ENCODE results near the gene ESD.

Gene ESD

DNA sequence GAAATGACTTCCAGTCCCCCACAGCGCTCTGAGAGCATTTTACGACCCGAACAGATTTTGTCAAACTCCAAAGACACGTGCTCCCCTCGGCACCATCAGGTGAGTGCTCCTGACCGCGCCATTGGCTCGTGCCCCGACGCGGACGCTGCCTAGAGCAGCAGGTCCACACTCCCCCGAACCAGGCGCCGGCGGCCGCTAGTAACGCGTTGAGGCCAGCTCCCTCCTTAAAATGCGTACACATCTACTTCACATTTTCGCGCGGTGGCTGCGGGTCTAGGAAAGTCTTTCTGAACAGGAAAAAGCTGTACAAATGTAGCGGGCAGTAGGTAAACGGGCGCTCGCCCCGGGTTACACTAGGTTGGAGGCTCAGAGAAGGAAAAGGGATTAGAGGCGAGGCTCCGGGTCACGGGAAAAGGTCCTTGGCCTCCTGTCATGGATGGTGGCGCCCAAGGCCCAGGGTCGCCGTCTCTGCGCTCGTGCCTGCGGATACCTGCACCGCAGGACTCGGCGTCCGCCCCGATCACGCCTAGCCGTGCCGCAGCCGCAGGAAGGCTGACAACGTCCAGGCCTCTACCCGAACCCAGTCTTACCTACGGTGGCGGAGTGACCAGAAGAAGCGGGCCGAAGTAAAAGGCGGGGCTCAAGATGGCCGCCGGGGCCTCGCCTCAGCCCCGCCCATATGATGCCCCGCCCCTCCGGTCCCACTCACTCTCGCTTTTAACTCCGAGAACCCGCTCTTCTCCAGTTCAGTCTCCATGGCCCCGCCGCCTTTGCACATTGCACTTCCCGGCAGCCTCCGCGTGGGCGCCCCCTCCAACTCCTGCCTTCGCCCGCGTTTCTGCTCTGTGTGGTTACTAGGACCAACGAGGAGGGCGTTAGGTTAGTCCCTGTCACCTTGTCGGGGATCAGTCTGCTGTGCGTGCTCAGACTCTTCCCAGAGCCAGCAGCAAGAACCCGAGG lies at the start of gene ESD:
ESD (minus strand) TSS at position 647 of the 960 bp plus-strand sequence. CDS start 5,748 bp downstream, outside the sequence.
- H3K27ac ChIP-seq, result peak within 1 kb of the TSS; percentile 85
- TF ChIP-seq, protein P1, sequence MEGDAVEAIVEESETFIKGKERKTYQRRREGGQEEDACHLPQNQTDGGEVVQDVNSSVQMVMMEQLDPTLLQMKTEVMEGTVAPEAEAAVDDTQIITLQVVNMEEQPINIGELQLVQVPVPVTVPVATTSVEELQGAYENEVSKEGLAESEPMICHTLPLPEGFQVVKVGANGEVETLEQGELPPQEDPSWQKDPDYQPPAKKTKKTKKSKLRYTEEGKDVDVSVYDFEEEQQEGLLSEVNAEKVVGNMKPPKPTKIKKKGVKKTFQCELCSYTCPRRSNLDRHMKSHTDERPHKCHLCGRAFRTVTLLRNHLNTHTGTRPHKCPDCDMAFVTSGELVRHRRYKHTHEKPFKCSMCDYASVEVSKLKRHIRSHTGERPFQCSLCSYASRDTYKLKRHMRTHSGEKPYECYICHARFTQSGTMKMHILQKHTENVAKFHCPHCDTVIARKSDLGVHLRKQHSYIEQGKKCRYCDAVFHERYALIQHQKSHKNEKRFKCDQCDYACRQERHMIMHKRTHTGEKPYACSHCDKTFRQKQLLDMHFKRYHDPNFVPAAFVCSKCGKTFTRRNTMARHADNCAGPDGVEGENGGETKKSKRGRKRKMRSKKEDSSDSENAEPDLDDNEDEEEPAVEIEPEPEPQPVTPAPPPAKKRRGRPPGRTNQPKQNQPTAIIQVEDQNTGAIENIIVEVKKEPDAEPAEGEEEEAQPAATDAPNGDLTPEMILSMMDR (conservative IDR thresholded peaks at IDR 0.05; ENCODE audit: low read depth), result no peak
- ChIA-PET POLR2A (ENCODE audit: low non-redundant PET) (no interaction called here), CTCF (interaction anchor here (0.6 kb wide), 1 partner anchor 858 kb away, joined by 4 read pairs; no protein-coding TSS in a partner anchor)
- peak; percentile 88 for DNase-seq (ENCODE audit: low spot score)

GRCh38 chr13:46846726-46847125 lies 49.8 kb upstream of the ESD start:
- ChIA-PET CTCF (interaction anchor here (0.6 kb wide), 1 partner anchor 1377 kb away, joined by 4 read pairs; no protein-coding TSS in a partner anchor), POLR2A (ENCODE audit: low non-redundant PET) (no interaction called here)
- DNase-seq (ENCODE audit: low spot score), result no peak
- H3K27ac ChIP-seq, result no peak overlapping the region
- TF ChIP-seq, protein P1 (conservative IDR thresholded peaks at IDR 0.05; ENCODE audit: low read depth), result no peak

- CTCF ChIA-PET, result no interaction called here
- POLR2A ChIA-PET (ENCODE audit: low non-redundant PET), result no interaction called here
- H3K27ac ChIP-seq, result no peak overlapping the region
- TF ChIP-seq, protein P1 (conservative IDR thresholded peaks at IDR 0.05; ENCODE audit: low read depth), result no peak
- no peak for DNase-seq (ENCODE audit: low spot score)
Measured at GRCh38 chr13:46845146-46845545, 48.2 kb upstream of the ESD start.

- no peak for DNase-seq (ENCODE audit: low spot score)
- ChIA-PET POLR2A (ENCODE audit: low non-redundant PET) (no interaction called here), CTCF (no interaction called here)
- H3K27ac ChIP-seq, result no peak overlapping the region
- TF ChIP-seq, protein P1 (conservative IDR thresholded peaks at IDR 0.05; ENCODE audit: low read depth), result no peak
Measured at GRCh38 chr13:46844431-46844830, 47.5 kb upstream of the ESD start.

GRCh38 chr13:46839399-46839798 lies 42.4 kb upstream of the ESD start:
- POLR2A ChIA-PET (ENCODE audit: low non-redundant PET), result no interaction called here
- TF ChIP-seq, protein P1 (conservative IDR thresholded peaks at IDR 0.05; ENCODE audit: low read depth), result no peak
- CTCF ChIA-PET, result interaction anchor here (0.6 kb wide), 1 partner anchor 424 kb away, joined by 3 read pairs; no protein-coding TSS in a partner anchor
- no peak for DNase-seq (ENCODE audit: low spot score)
- no peak overlapping the region for H3K27ac ChIP-seq

DNA sequence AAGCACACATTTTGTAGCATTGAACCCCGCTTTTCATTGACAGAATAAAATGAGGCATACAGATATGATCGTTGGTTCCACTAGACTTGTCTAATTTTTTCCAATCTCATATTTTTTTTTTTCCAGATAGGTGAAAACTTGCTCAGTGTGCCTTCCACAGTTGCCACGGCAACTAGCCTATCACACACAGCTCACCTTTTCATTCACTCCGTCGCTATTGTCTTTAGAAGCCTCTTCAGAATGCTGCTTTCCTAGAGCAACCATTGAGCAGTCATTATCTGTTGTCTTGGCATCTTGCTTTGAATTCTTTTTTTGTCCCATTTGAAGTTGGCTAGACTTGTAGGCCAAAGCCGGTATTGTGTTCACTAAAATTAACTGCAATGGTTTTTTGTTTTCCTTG lies 37.7 kb upstream of the ESD start:
- no peak overlapping the region for H3K27ac ChIP-seq
- DNase-seq (ENCODE audit: low spot score), result no peak
- ChIA-PET CTCF (interaction anchor here (0.6 kb wide), 1 partner anchor 939 kb away, joined by 3 read pairs; no protein-coding TSS in a partner anchor), POLR2A (ENCODE audit: low non-redundant PET) (no interaction called here)
- TF ChIP-seq, protein P1 (conservative IDR thresholded peaks at IDR 0.05; ENCODE audit: low read depth), result no peak

All from RWPE1 (cell line).